Renal cortex interstitium (tissue), 11 donors: ENCODE results near the gene MEIOSIN. TPM values are rescaled to one million over a fixed set of nuclear protein-coding genes. Genes with fewer than 3 reads are reported as not detected.
"Not testable (repeated sequence)": the region's sequence is repeated elsewhere in the genome, so short reads cannot be mapped to it uniquely, and the experiment has no call there.

Source experiments
- DNase-seq, 11 donors: peaks; one replicate each; pipeline ENCODE4 v3.0.0-alpha.2; 2013; ENCODE audit warnings: low read depth in 9 of 11, low spot score in 4 of 11; ENCODE audit errors: extremely low read depth in 1 of 11
- polyA plus RNA-seq, 3 donors: library from polyadenylated mRNA; unstranded; fragments of 120-200 nt; gene quantifications; one replicate each; pipeline ENCODE4 v1.2.1, GENCODE V29; 2013; ENCODE audit not compliant: insufficient read length in 3 of 3

The MEIOSIN gene
- polyA plus RNA-seq, 3 donors: not detected

GRCh38 chr19:45789035-45789786 lies 56.0 kb downstream of the MEIOSIN start:
- no peak for DNase-seq

- no peak for DNase-seq
These were observed 57.7 kb downstream of the MEIOSIN start for GRCh38 chr19:45790942-45791341.

DNA sequence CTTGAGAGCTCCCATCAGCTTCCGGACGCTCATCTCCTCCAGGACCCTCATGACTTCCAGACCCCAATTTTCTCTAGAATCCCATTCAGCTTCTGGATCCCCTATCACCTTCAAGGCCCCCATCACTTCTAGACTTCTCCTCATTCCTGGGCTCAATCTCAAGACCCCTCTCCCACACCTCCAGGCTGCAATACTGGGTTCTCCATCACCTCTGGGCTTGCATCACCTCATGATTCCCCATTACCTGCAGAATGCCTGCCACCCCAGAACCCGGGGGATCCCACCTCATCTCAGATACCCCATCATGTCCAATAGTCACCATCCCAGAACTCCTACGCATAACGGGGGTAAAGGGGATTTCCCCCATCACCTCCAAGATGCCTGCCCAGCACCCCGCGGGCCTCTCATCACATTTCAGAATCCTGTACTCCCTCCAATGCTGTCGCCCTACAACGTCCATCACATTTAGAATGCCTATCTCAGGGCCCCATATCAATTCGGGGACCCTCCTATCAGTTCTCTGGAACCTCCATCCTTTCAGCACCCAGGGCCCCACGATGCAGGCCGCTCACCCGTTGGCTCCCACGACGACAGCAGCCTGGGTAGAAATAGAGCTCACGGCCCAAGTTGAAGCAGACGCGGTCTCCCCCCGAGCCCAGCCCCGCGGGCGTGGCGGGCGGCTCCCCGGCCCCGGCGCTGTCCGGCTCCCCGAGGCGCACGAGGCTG lies 58.7 kb downstream of the MEIOSIN start:
- DNase-seq: no peak

DNA sequence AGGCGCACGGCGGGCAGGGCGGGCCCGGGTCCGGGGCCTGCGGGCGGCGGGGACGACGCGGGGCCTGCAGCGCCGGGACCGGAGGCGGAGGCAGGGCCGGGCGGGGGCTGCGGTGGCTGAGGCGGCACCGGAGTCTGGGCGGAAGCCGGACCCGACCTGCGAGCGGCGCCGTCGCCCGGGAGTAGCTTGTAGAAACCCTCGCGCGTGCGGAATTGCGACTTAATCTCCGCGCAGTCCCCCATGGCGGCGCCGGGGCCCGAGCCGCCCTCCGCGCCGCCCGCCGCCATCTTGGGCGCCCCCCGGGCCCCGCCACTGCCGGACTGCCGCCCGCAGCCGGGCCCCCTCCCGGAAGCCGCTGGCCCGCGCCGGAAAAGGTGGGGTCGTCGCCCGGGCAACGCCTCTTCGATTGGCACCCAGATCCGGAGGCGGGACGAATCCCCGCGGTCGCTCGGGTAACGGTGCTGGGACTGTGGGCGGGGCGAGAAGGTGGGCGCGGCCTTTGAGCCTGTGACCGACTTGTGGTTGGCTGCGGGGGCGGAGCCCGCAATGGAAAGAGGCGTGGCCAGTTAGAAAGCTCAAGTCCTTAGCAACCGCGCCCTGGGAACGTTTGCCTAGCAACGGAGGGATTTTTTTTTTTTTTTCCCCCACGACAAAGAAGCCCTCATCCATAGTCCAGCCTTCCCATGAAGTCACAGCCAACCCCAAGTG lies 59.4 kb downstream of the MEIOSIN start, which contains the start of gene DMWD:
Gene DMWD (minus strand): TSS at position 376 of the 708 bp plus-strand sequence. CDS start 89 bp downstream, at position 287.
- DNase-seq: peak; percentile 95 to 100 (median 98)

GRCh38 chr19:45793178-45793564 lies 59.9 kb downstream of the MEIOSIN start:
- no peak for DNase-seq

- no peak for DNase-seq
These were observed 60.6 kb downstream of the MEIOSIN start for GRCh38 chr19:45793876-45794275.

DNA sequence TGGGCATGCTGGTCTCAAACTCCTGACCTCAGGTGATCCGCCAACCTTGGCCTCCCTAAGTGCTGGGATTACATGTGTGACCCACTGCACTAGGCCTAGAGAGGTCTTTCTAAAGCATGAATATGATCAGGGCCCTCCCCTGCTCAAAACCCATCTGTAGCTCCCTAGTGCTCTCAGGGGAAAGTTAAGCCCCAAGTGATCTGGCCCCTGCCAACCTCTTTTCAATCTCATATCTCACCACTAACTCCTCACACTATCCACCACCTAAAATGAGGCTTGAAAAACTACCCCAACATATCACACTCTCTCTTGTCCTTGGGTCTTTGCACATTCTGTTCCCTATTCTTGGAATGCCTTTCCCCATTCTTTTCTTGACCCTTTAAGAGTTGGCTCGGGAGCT lies 61.4 kb downstream of the MEIOSIN start:
- no peak for DNase-seq

GRCh38 chr19:45798995-45799517 lies 65.8 kb downstream of the MEIOSIN start:
- DNase-seq: peak in 10 of 11 donors; percentile 59 to 77 (median 68)

- not testable (repeated sequence) for DNase-seq
These were observed 66.3 kb downstream of the MEIOSIN start for GRCh38 chr19:45799541-45799940.

- DNase-seq: no peak
These were observed 66.9 kb downstream of the MEIOSIN start for GRCh38 chr19:45800070-45800553.

DNA sequence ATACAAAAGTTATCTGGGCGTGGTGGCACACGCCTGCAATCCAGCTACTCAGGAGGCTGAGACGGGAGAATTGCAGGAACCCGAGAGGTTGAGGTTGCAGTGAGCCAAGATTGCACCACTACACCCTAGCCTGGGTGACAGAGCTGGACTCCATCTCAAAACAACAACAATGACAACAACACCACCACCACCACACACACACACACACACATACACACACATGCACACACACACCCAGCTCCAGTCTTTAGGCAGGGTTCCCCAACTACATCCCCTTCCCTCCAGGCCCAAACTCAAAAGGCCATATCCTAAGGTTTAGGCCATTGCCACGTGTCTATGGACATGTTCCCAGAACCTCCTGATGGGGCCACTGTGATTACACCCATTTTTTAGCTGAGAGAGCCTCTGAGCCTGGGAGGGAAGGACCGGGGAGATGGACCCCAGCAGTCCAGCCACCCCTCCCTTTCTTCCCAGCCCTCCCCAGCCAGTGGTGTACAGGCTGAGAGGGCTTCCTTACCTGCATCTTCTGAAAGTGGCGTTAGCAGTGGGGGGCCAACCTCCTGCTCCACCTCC lies 68.5 kb downstream of the MEIOSIN start:
- no peak for DNase-seq

- DNase-seq: no peak
These were observed 71.1 kb downstream of the MEIOSIN start for GRCh38 chr19:45804140-45804958.

DNA sequence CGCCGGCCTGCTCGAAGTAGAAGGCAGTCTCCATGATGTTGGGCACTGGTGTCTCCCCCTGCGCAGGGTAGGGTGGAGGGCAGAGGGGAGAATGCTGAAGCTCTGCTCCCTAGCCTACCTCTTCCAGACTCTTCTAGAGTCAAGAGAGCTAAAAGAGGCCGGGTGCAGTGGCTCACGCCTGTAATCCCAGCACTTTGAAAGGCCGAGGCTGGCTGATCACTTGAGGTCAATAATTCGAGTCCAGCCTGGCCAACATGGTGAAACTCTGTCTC lies 71.7 kb downstream of the MEIOSIN start:
- DNase-seq: no peak

DNA sequence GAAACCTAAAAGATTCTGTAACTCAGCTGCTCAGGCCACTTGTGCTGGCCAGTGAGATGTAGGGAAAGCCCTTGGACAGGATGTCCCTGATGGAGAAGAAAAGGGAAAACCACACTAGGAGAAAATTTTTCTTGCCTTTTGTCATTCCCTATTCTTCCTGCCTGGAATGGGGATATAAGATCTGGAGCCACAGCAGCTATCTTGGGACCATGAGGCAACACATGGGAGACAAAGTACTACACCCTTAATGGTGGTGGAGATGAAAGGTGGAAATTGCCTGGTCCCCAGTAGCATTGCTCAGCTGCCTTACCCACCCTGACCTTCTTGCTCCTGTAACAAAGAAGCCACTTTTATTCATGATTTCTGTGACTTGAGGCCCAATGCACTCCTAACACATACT lies 72.5 kb downstream of the MEIOSIN start:
- DNase-seq: no peak

- no peak for DNase-seq
These were observed 76.5 kb downstream of the MEIOSIN start for GRCh38 chr19:45809643-45810159.

- no peak for DNase-seq
These were observed 79.1 kb downstream of the MEIOSIN start for GRCh38 chr19:45812297-45812696.
